Activated T-cell treated with anti-CD3 and anti-CD28 coated beads, Interleukin-2, amount 50 U/mL, for 4 hours (primary cell): Measurements from ENCODE around the gene GJC1. TPM values are rescaled to one million over a fixed set of nuclear protein-coding genes. Genes with fewer than 3 reads are reported as not detected.

Experiments used
- ATAC-seq, 2 donors: fragments of 200-7000 bp; cut with Tn5 transposase; one replicate each; pipeline ENCODE4 v1.10.0; 2021
- DNase-seq: peaks from one replicate; pipeline ENCODE4 v3.0.0-alpha.2; 2020
- H3K27me3 Mint-ChIP-seq: one replicate; pipeline ENCODE4 v1.8.0; 2021; ENCODE audit warnings: low read depth, mixed read lengths
- H3K36me3 Mint-ChIP-seq: one replicate; pipeline ENCODE4 v1.8.0; 2022; ENCODE audit warnings: mixed read lengths; ENCODE audit not compliant: insufficient read depth
- H3K4me1 Mint-ChIP-seq: one replicate; pipeline ENCODE4 v1.8.0; 2021; ENCODE audit warnings: low read depth, mixed read lengths
- H3K4me3 Mint-ChIP-seq: one replicate; pipeline ENCODE4 v1.8.0; 2021; ENCODE audit warnings: mild to moderate bottlenecking, moderate library complexity, mixed read lengths
- H3K9me3 Mint-ChIP-seq: one replicate; pipeline ENCODE4 v1.8.0; 2021; ENCODE audit warnings: mixed read lengths
- total RNA-seq, 3 donors: library from RNA; stranded (reverse); gene quantifications; one replicate each; pipeline ENCODE4 v1.2.1, GENCODE V29; 2021

The GJC1 gene
- 1 to 10 TPM; 3.0 to 4.6 (median 3.8) TPM for total RNA-seq

DNA sequence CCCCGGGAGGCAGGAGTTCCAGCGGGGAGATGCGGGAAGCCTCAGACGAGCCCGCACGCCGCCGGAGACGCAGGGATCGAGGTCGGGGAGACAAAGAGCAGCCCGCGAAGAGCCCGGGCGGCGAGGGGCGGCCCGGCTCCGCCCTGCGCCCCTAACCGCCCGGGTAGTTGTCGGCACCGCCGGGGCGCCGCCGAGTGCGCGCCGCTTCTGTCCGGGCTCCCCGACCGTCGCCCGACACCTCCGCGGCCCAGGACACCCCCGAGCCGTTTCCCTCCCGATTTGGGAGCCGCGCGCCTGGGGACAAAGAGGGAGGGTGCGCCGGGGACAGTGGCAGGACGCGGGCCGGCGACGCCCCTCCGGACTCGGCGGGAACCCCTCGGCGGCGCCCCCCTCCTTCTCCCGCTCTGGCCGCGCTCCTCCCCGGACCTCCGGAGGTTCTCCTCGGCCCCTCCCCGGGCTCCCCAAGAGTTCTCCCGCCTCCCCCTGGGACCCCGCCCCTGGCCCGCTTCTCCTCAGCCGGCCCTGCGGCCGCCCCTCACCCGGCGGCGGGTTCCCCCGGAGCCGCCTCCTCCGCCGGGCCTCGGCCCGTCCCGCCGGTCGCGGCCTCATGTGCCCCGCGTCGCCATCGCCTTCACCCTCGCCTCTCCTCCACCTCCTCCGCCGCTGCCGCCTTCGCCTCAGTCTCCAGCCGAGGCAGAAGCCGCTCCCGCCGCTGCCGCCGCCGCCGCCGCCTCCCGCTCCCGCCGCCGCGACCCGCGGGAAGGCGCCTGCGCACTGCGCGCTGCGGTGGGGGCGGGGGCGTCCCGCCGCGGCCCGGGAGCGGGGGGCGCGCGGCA, at the start of gene GJC1:
TSS of gene GJC1 (minus strand) at position 765 of the 836 bp plus-strand sequence. CDS start 24,470 bp downstream, outside the sequence.
- ATAC-seq (peak; percentile 67 to 70), DNase-seq (peak; percentile 21)
- peaks cover 60% of the 10 kb centered on the region for H3K27me3 Mint-ChIP-seq
- H3K4me3 Mint-ChIP-seq = peak within 1 kb of the TSS; percentile 75
- H3K4me1 Mint-ChIP-seq = peaks cover 13% of the 10 kb centered on the region
- no peaks in the 10 kb centered on the region for H3K36me3 Mint-ChIP-seq
- H3K9me3 Mint-ChIP-seq = no peaks in the 10 kb centered on the region

DNA sequence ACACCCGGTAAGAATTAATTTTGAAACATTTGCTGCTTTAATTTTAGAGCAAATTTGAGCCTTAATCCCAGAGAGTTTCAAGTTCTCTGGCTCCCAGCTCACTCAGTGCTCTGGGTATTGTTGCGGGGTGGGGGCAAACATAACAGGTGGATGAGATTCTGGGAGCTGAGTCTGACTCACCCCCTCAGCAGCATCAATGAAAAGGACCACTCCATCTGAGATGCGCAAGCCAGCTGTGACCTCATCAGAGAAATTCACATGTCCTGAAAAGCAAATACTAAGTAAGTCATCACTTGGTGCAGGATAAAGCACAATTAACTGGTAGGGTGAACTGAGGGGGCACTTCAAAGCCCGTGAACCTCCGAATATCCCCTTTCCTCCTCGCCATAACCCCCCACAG, 49.3 kb upstream of the GJC1 start:
- H3K27me3 Mint-ChIP-seq = no peaks in the 10 kb centered on the region
- no peak overlapping the region for H3K4me3 Mint-ChIP-seq
- peaks cover 2% of the 10 kb centered on the region for H3K4me1 Mint-ChIP-seq
- ATAC-seq (no peak), DNase-seq (no peak)
- no peaks in the 10 kb centered on the region for H3K9me3 Mint-ChIP-seq
- H3K36me3 Mint-ChIP-seq = peaks cover 48% of the 10 kb centered on the region

DNA sequence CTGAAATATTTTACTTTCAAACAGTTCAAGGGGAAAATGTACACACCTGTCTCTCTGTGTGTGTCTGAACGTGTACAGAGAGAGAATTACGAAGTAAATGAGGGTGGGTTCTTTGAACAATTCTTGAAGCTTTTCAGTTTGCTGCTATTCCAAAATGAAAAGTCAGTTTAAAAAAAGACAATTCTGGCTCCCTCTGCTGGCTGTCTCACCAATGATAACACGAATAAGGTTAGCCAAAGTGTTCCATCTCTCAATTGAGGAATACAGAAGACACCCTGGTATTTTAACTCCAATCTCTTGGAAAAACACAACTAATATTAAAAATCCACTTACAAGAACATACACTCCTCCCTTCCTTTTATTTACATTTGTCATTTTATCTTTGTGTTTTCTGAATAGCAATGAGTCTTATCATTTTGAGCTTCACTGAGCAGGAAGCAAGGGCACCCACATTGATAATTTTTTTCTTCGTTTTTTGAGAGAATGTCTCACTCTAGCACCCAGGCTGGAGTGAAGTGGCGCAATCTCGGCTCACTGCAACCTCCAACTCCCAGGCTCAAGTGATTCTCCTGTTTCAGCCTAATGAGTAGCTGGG, 48.6 kb upstream of the GJC1 start:
- no peak for DNase-seq
- H3K4me3 Mint-ChIP-seq = no peak overlapping the region
- H3K4me1 Mint-ChIP-seq = peaks cover 2% of the 10 kb centered on the region
- H3K9me3 Mint-ChIP-seq = no peaks in the 10 kb centered on the region
- H3K27me3 Mint-ChIP-seq = no peaks in the 10 kb centered on the region
- no peak for ATAC-seq
- H3K36me3 Mint-ChIP-seq = peaks cover 49% of the 10 kb centered on the region

DNA sequence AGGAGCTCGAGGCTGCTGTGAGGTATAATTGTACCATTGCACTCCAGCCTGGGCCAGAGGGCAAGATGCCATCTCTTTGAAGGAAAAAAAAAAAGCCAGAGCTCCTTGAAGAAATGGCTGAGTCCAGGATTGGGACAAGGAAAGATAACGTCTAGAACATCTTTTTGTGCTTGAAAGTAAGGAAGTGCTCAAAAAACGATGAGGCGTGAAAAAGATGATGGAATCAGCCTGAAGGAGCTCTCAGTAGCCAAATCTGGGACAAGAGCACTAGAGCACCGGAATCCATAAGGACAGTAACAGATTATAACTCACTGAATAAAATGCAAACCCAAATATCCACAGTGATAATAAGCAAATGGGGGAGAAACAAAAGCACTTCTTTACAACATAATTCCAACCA, 47.0 kb upstream of the GJC1 start:
- H3K4me3 Mint-ChIP-seq = no peak overlapping the region
- H3K36me3 Mint-ChIP-seq = peaks cover 40% of the 10 kb centered on the region
- DNase-seq (no peak), ATAC-seq (no peak)
- H3K27me3 Mint-ChIP-seq = no peaks in the 10 kb centered on the region
- H3K4me1 Mint-ChIP-seq = peaks cover 2% of the 10 kb centered on the region
- no peaks in the 10 kb centered on the region for H3K9me3 Mint-ChIP-seq

- no peaks in the 10 kb centered on the region for H3K27me3 Mint-ChIP-seq
- peaks cover 45% of the 10 kb centered on the region for H3K36me3 Mint-ChIP-seq
Measured at GRCh38 chr17:44875761-44876160, 45.7 kb upstream of the GJC1 start.

DNA sequence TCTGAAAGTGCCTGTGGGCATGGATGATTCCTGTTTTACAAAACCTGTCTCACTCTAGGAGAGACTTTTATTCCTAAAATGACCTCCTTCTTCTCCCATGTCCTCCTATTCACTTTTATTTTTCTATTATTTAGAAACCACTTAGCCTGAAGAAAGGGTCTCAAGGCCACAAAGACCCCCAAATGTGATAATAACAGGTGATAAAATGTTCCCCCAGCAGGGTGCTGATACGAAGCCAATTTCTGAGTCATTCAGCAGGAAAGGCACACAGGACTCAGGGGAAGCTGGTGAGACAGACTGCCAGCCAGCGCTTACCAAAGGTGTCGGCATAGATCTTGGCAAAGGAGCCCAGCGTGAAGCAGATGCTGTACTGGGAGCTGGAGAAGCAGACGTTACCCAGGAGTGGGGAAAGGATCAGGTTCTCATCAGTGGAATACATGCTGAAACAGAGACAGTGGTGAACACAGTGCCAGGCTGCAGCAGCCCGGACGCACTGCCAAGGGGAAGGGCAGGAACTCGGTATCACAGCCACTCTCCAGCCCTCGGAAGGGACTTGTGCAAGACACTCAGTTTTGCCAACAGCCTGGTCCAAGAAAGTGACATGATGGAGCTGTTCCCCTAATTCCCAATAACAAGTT, 42.2 kb upstream of the GJC1 start:
- ATAC-seq (no peak), DNase-seq (no peak)
- Mint-ChIP-seq H3K27me3 (no peaks in the 10 kb centered on the region), H3K4me3 (no peak overlapping the region), H3K4me1 (no peaks in the 10 kb centered on the region), H3K36me3 (peaks cover 46% of the 10 kb centered on the region), H3K9me3 (no peaks in the 10 kb centered on the region)

More at GRCh38 chr17:44875761-44876160, 45.7 kb upstream of the GJC1 start:
- DNase-seq (no peak), ATAC-seq (no peak)
- H3K4me3 Mint-ChIP-seq = no peak overlapping the region
- no peaks in the 10 kb centered on the region for H3K9me3 Mint-ChIP-seq
- H3K4me1 Mint-ChIP-seq = peaks cover 2% of the 10 kb centered on the region

GRCh38 chr17:44871556-44871955, 41.5 kb upstream of the GJC1 start:
- Mint-ChIP-seq H3K36me3 (peaks cover 43% of the 10 kb centered on the region), H3K27me3 (no peaks in the 10 kb centered on the region), H3K4me3 (no peak overlapping the region), H3K4me1 (no peaks in the 10 kb centered on the region), H3K9me3 (no peaks in the 10 kb centered on the region)
- ATAC-seq (no peak), DNase-seq (no peak)

GRCh38 chr17:44867841-44868240, 37.8 kb upstream of the GJC1 start:
- DNase-seq (no peak), ATAC-seq (no peak)
- H3K27me3 Mint-ChIP-seq = no peaks in the 10 kb centered on the region
- H3K9me3 Mint-ChIP-seq = no peaks in the 10 kb centered on the region
- peaks cover 56% of the 10 kb centered on the region for H3K36me3 Mint-ChIP-seq
- H3K4me3 Mint-ChIP-seq = no peak overlapping the region
- H3K4me1 Mint-ChIP-seq = no peaks in the 10 kb centered on the region

GRCh38 chr17:44865931-44866330, 35.8 kb upstream of the GJC1 start:
- Mint-ChIP-seq H3K4me3 (no peak overlapping the region), H3K9me3 (no peaks in the 10 kb centered on the region), H3K27me3 (no peaks in the 10 kb centered on the region), H3K36me3 (peaks cover 48% of the 10 kb centered on the region), H3K4me1 (no peaks in the 10 kb centered on the region)
- ATAC-seq = no peak
- no peak for DNase-seq

- Mint-ChIP-seq H3K27me3 (no peaks in the 10 kb centered on the region), H3K9me3 (no peaks in the 10 kb centered on the region), H3K36me3 (peaks cover 49% of the 10 kb centered on the region), H3K4me1 (no peaks in the 10 kb centered on the region), H3K4me3 (no peak overlapping the region)
- DNase-seq (peak; percentile 64), ATAC-seq (peak; percentile 73 to 79)
Measured at GRCh38 chr17:44865231-44865660, 35.2 kb upstream of the GJC1 start.

DNA sequence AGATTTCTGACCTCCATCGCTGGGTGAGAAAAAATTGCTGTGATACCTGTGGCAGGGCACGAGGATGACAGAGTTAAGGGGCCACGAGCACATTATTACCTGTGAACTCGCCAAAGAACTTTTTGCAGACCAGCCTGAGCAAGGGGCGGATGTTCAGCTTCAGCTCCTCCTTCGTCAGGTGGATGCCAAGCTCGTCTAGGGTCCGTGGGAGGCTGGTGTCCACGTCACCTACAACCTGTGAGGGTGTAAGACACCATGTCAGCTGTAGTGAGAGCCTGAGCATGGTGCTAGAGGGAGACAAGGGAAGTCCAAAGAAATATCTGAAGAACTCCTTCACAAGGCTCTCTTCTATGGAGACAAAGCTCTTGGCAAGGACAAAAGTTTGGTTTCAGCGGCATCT, 34.7 kb upstream of the GJC1 start:
- Mint-ChIP-seq H3K4me3 (no peak overlapping the region), H3K27me3 (no peaks in the 10 kb centered on the region), H3K36me3 (peaks cover 48% of the 10 kb centered on the region), H3K4me1 (no peaks in the 10 kb centered on the region), H3K9me3 (no peaks in the 10 kb centered on the region)
- DNase-seq (no peak), ATAC-seq (peak in 1 of 2 donors; percentile 16)

GRCh38 chr17:44863061-44863918, 33.2 kb upstream of the GJC1 start:
- ATAC-seq = no peak
- Mint-ChIP-seq H3K4me3 (no peak overlapping the region), H3K4me1 (no peaks in the 10 kb centered on the region)

GRCh38 chr17:44862278-44862914, 32.3 kb upstream of the GJC1 start:
- Mint-ChIP-seq H3K36me3 (peaks cover 47% of the 10 kb centered on the region), H3K9me3 (no peaks in the 10 kb centered on the region), H3K27me3 (no peaks in the 10 kb centered on the region), H3K4me3 (no peak overlapping the region), H3K4me1 (no peaks in the 10 kb centered on the region)
- ATAC-seq (no peak), DNase-seq (no peak)

More at GRCh38 chr17:44863061-44863918, 33.2 kb upstream of the GJC1 start:
- no peak for DNase-seq
- peaks cover 49% of the 10 kb centered on the region for H3K36me3 Mint-ChIP-seq
- no peaks in the 10 kb centered on the region for H3K27me3 Mint-ChIP-seq
- no peaks in the 10 kb centered on the region for H3K9me3 Mint-ChIP-seq
